Measurements from ENCODE around the gene CLCN7. TPM values are rescaled to one million over a fixed set of nuclear protein-coding genes. Genes with fewer than 3 reads are reported as not detected.

CLCN7 gene
- total RNA-seq, 1 experiment from 2014 or later = 127 TPM

DNA sequence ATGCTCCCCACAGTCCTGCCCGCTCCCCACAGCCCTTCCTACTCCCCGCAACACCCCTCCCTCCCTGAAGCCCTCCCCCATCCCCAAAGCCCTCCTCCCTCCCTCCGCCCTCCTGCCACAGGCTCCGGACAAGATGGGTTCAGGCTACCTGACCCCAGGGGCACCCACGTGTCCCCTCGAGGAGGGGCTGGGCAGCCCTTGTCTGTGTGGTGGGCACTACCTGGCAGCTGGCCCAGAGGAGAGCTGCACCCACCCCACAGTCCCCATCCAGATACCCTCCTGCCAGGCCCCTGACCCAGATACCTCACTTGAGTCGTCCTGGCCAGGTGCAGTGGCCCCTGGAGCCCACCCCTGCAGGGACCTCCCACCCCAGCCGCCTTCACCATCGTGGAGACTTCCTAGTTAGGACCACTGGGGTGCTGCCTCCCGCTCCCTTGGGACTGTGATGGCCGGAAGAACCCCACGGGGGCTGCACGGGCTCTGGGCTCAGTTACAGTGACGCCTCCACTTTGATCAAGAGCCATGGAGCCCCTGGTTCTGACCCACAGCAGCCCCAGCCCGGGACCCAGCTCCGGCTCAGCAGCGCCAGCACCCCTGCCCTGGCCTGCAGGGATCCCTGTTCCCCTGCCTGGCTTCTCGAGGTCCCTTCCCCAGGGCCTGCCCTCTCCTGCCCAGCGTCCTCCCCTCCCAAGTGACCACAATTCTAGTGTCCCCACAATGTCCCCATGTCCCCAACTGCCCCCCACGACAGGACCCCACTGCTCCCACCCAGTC, 43.1 kb downstream of the CLCN7 start:
- TF ChIP-seq, protein P1, sequence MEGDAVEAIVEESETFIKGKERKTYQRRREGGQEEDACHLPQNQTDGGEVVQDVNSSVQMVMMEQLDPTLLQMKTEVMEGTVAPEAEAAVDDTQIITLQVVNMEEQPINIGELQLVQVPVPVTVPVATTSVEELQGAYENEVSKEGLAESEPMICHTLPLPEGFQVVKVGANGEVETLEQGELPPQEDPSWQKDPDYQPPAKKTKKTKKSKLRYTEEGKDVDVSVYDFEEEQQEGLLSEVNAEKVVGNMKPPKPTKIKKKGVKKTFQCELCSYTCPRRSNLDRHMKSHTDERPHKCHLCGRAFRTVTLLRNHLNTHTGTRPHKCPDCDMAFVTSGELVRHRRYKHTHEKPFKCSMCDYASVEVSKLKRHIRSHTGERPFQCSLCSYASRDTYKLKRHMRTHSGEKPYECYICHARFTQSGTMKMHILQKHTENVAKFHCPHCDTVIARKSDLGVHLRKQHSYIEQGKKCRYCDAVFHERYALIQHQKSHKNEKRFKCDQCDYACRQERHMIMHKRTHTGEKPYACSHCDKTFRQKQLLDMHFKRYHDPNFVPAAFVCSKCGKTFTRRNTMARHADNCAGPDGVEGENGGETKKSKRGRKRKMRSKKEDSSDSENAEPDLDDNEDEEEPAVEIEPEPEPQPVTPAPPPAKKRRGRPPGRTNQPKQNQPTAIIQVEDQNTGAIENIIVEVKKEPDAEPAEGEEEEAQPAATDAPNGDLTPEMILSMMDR (IDR thresholded peaks at IDR 0.05; ENCODE audit: insufficient read depth in 1 of 2, low read depth in 1 of 2, low read length in 1 of 2, severe bottlenecking in 1 of 2, unreplicated experiment in 1 of 2) = no peak
- POLR2A ChIA-PET = interaction anchor here (0.6 to 1.6 kb wide), 3 partner anchors 11 to 24 kb away, joined by 3 to 16 read pairs (median 16); partner anchors contain the start of gene UQCC4
- intact Hi-C loops (cut with micrococcal nuclease; ENCODE audit: unreplicated experiment) = no loop called here
- peaks cover 2% of the 10 kb centered on the region for H3K36me3 Mint-ChIP-seq (ENCODE audit: insufficient read depth, unreplicated experiment)
- no peaks in the 10 kb centered on the region for H3K36me3 ChIP-seq (ENCODE audit: control insufficient read depth, insufficient read depth, low read length)
- peak overlapping the region; percentile 16 for H3K4me3 Mint-ChIP-seq (ENCODE audit: unreplicated experiment)
- CTCF ChIA-PET = interaction anchor here (0.8 to 2.0 kb wide), 4 partner anchors 11 to 89 kb away, joined by 3 to 9 read pairs (median 4); partner anchors contain the start of gene UQCC4
- H3K9me3 ChIP-seq = no peaks in the 10 kb centered on the region
- no peaks in the 10 kb centered on the region for H3K27me3 Mint-ChIP-seq (ENCODE audit: insufficient read depth, unreplicated experiment)
- no peaks in the 10 kb centered on the region for H3K9me3 Mint-ChIP-seq (ENCODE audit: unreplicated experiment)
- peaks cover 18% of the 10 kb centered on the region for H3K4me1 ChIP-seq
- no peaks in the 10 kb centered on the region for H3K27me3 ChIP-seq (replicated peaks; ENCODE audit: control insufficient read depth, insufficient read depth, low read length)
- DNase-seq = no peak
- H3K4me1 Mint-ChIP-seq (ENCODE audit: low read depth, unreplicated experiment) = no peaks in the 10 kb centered on the region
- peak overlapping the region; percentile 75 for H3K27ac Mint-ChIP-seq (ENCODE audit: unreplicated experiment)
- no TSS peak for BruUV-seq (replicated peaks)
- no peak overlapping the region for H3K4me3 ChIP-seq (ENCODE audit: low read depth, low read length)

DNA sequence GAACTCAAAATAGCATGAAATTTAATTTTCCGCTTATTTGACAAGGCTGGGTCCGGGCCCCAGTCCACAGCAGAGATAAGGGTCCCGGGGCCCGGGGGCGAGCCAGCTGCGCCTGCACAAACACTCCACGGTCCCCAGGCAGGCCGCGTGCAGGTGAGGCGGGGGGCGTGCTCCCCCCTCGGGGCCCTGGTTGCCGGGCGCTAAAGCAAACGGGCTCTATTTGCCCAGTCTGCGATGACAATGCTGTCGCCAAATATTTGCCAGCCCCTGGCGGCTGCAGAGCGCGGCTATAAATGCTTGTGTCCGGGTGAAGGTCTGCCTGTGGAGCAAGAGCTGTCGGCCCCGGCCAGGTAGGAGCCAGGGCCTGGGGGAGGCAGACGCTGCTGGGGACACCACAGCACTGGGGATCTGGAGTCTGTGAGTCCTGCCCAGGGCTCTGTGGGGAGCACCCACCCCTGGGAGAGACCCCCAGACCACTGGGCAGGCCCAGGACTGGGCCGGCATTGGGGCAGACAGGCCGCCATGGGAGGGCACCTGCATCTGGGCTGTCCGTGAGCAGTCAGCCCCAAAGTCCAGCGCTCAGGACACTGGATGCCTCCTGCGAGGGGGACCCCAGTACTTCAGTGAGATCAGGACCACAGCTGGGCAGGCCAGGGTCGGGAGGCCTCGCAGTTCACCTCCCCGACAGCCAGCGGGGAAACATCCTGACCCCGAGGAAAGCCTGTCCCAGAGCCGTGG, 43.9 kb downstream of the CLCN7 start, which contains the start of gene PERCC1:
Gene PERCC1 (plus strand): TSS at position 320 of the 738 bp plus-strand sequence. CDS start 1,516 bp downstream, outside the sequence.
- H3K4me1 ChIP-seq = peaks cover 18% of the 10 kb centered on the region
- H3K9me3 ChIP-seq = no peaks in the 10 kb centered on the region
- peak; percentile 89 for DNase-seq
- H3K4me1 Mint-ChIP-seq (ENCODE audit: low read depth, unreplicated experiment) = no peaks in the 10 kb centered on the region
- H3K27me3 Mint-ChIP-seq (ENCODE audit: insufficient read depth, unreplicated experiment) = no peaks in the 10 kb centered on the region
- H3K36me3 Mint-ChIP-seq (ENCODE audit: insufficient read depth, unreplicated experiment) = peaks cover 6% of the 10 kb centered on the region
- H3K4me3 ChIP-seq (ENCODE audit: low read depth, low read length) = peak within 1 kb of the TSS; percentile 23
- CTCF ChIA-PET = interaction anchor here (0.5 to 2.0 kb wide), 5 partner anchors 10 to 567 kb away, joined by 3 to 9 read pairs (median 4); partner anchors contain the start of gene UQCC4
- POLR2A ChIA-PET = interaction anchor here (0.6 to 1.6 kb wide), 3 partner anchors 10 to 23 kb away, joined by 3 to 16 read pairs (median 16); partner anchors contain the start of gene UQCC4
- BruUV-seq (replicated peaks) = no TSS peak
- H3K9me3 Mint-ChIP-seq (ENCODE audit: unreplicated experiment) = no peaks in the 10 kb centered on the region
- H3K27ac Mint-ChIP-seq (ENCODE audit: unreplicated experiment) = peak within 1 kb of the TSS; percentile 75
- H3K27me3 ChIP-seq (replicated peaks; ENCODE audit: control insufficient read depth, insufficient read depth, low read length) = no peaks in the 10 kb centered on the region
- TF ChIP-seq, protein P1 (IDR thresholded peaks at IDR 0.05; ENCODE audit: insufficient read depth in 1 of 2, low read depth in 1 of 2, low read length in 1 of 2, severe bottlenecking in 1 of 2, unreplicated experiment in 1 of 2) = peak; percentile 34 to 52
- peak within 1 kb of the TSS; percentile 52 for H3K4me3 Mint-ChIP-seq (ENCODE audit: unreplicated experiment)
- no peaks in the 10 kb centered on the region for H3K36me3 ChIP-seq (ENCODE audit: control insufficient read depth, insufficient read depth, low read length)
- intact Hi-C loops (cut with micrococcal nuclease; ENCODE audit: unreplicated experiment) = loop anchor here (1.0 kb wide), 1 partner anchor 16 kb away; no protein-coding TSS in a partner anchor
